Adrenal gland (tissue), 5 donors: Measurements from ENCODE around the gene ADH1A.

Experiments
- CTCF ChIP-seq, 6 experiments: fragments of 450-650 bp in 4 of 6; fragments of 200-600 bp in 2 of 6; sonication (generic) in 1 of 6; IDR thresholded peaks; 1 replicate in 5 of 6; 2 replicates in 1 of 6; pipeline versions ENCODE4 v1.5.1 to v1.8.0; 2016 to 2021; ENCODE audit warnings: antibody characterized with exemption in 6 of 6, mild to moderate bottlenecking in 2 of 6, moderate library complexity in 1 of 6
- POLR2A ChIP-seq, 2 donors: fragments of 450-650 bp; IDR thresholded peaks; one replicate each; pipeline ENCODE4 v1.6.1; 2017; ENCODE audit warnings: antibody characterized with exemption in 2 of 2, mild to moderate bottlenecking in 2 of 2, moderate library complexity in 1 of 2
- donor health status: DM: no; HTN: no; CAD: no.

GRCh38 chr4:99282731-99283130, 8.1 kb downstream of the ADH1A start:
- no peak for TF ChIP-seq CTCF (IDR thresholded peaks at IDR 0.05)
- TF ChIP-seq POLR2A (IDR thresholded peaks at IDR 0.05) = no peak
